Ramos (cell line): Measurements from ENCODE around the gene RABGAP1L.
"Not testable (repeated sequence)": the region's sequence is repeated elsewhere in the genome, so short reads cannot be mapped to it uniquely, and the experiment has no call there.

ENCODE experiments used
- in situ Hi-C: fragments of 300-500 bp; cut with MboI; formaldehyde crosslinking; loops from one replicate; pipeline ENCODE4 v1.14.3; 2022; ENCODE audit warnings: low sequenced_read_pairs; ENCODE audit not compliant: unreplicated experiment

The RABGAP1L gene

GRCh38 chr1:174818951-174819350 lies 659.6 kb downstream of the RABGAP1L start:
- in situ Hi-C loops, result no loop called here

GRCh38 chr1:174819596-174819995 lies 660.3 kb downstream of the RABGAP1L start:
- in situ Hi-C loops, result no loop called here

- in situ Hi-C loops, result no loop called here
Observed at GRCh38 chr1:174825127-174825526, 665.8 kb downstream of the RABGAP1L start.

GRCh38 chr1:174825806-174826205 lies 666.5 kb downstream of the RABGAP1L start:
- in situ Hi-C loops, result no loop called here

GRCh38 chr1:174828264-174828663 lies 668.9 kb downstream of the RABGAP1L start:
- in situ Hi-C loops, result no loop called here

GRCh38 chr1:174829990-174830389 lies 670.7 kb downstream of the RABGAP1L start:
- in situ Hi-C loops, result no loop called here

- in situ Hi-C loops, result no loop called here
Observed at GRCh38 chr1:174836543-174836942, 677.2 kb downstream of the RABGAP1L start.

GRCh38 chr1:174837386-174837785 lies 678.1 kb downstream of the RABGAP1L start:
- in situ Hi-C loops, result no loop called here

- in situ Hi-C loops, result no loop called here
Observed at GRCh38 chr1:174839211-174839610, 679.9 kb downstream of the RABGAP1L start.

- in situ Hi-C loops, result no loop called here
Observed at GRCh38 chr1:174841747-174842146, 682.4 kb downstream of the RABGAP1L start.

GRCh38 chr1:174848593-174849560 lies 689.6 kb downstream of the RABGAP1L start:
- in situ Hi-C loops, result not testable (repeated sequence)

GRCh38 chr1:174850726-174851125 lies 691.4 kb downstream of the RABGAP1L start:
- in situ Hi-C loops, result no loop called here

- in situ Hi-C loops, result no loop called here
Observed at GRCh38 chr1:174858301-174858700, 699.0 kb downstream of the RABGAP1L start.

- in situ Hi-C loops, result no loop called here
Observed at GRCh38 chr1:174870319-174870718, 711.0 kb downstream of the RABGAP1L start.

GRCh38 chr1:174871886-174872285 lies 712.6 kb downstream of the RABGAP1L start:
- in situ Hi-C loops, result no loop called here

GRCh38 chr1:174872615-174873058 lies 713.3 kb downstream of the RABGAP1L start:
- in situ Hi-C loops, result no loop called here

- in situ Hi-C loops, result no loop called here
Observed at GRCh38 chr1:174874331-174875053, 715.2 kb downstream of the RABGAP1L start.

- in situ Hi-C loops, result no loop called here
Observed at GRCh38 chr1:174875306-174875705, 716.0 kb downstream of the RABGAP1L start.

GRCh38 chr1:174877208-174877673 lies 717.9 kb downstream of the RABGAP1L start:
- in situ Hi-C loops, result no loop called here

- in situ Hi-C loops, result no loop called here
Observed at GRCh38 chr1:174880171-174880570, 720.9 kb downstream of the RABGAP1L start.

GRCh38 chr1:174883409-174883808 lies 724.1 kb downstream of the RABGAP1L start:
- in situ Hi-C loops, result no loop called here
